H1 (cell line): Measurements from ENCODE around the gene KCNQ1. TPM values are rescaled to one million over a fixed set of nuclear protein-coding genes. Genes with fewer than 3 reads are reported as not detected.
A peak's percentile ranks its signal among the peaks of the same experiment; 100 is the strongest.

Source experiments
- CTCF ChIA-PET: fragments of 300-600 bp; sonication (Branson Sonifier 250); formaldehyde crosslinking; loops from one replicate; lab custom pipeline; 2021; ENCODE audit not compliant: partially characterized antibody; lab: Charles Lee
- POLR2A ChIA-PET: fragments of 300-600 bp; sonication (Branson Sonifier 250); formaldehyde crosslinking; loops from one replicate; lab custom pipeline; 2021; ENCODE audit warnings: inconsistent platforms; ENCODE audit not compliant: partially characterized antibody; lab: Charles Lee
- DNase-seq, 2 experiments: peaks; one replicate each; pipeline versions ENCODE4 v3.0.0 to v3.0.0-alpha.2; 2010 to 2022; ENCODE audit warnings: low spot score in 2 of 2, low read depth in 1 of 2, mixed read lengths in 1 of 2
- FAIRE-seq: peaks from 2 replicates; lab custom pipeline; 2011; peaks lifted over from hg19 to GRCh38; lab: Jason Lieb, UNC
- H2AFZ ChIP-seq: 2 replicates; pipeline ENCODE4 v1.8.1; 2012; ENCODE audit warnings: low read length, inconsistent platforms
- H2AK5ac ChIP-seq: 2 replicates; pipeline ENCODE4 v1.6.1; 2013; ENCODE audit warnings: low read depth, low read length
- H2BK120ac ChIP-seq: replicated peaks from 2 replicates; pipeline ENCODE3; 2013; ENCODE audit warnings: low read depth, low read length, inconsistent platforms
- H2BK12ac ChIP-seq: 2 replicates; pipeline ENCODE4 v1.6.1; 2013; ENCODE audit warnings: low read depth, low read length
- H2BK15ac ChIP-seq: 2 replicates; pipeline ENCODE4 v1.6.1; 2013; ENCODE audit warnings: low read length
- H2BK20ac ChIP-seq: 2 replicates; pipeline ENCODE4 v1.6.1; 2013; ENCODE audit warnings: low read length
- H2BK5ac ChIP-seq: 2 replicates; pipeline ENCODE4 v1.6.1; 2013; ENCODE audit warnings: low read depth, low read length
- H3K14ac ChIP-seq: 2 replicates; pipeline ENCODE4 v1.6.1; 2013; ENCODE audit warnings: inconsistent platforms; ENCODE audit not compliant: insufficient read length
- H3K18ac ChIP-seq: 2 replicates; pipeline ENCODE4 v1.6.1; 2013; ENCODE audit warnings: low read length; ENCODE audit errors: extremely low read depth
- H3K23ac ChIP-seq: 2 replicates; pipeline ENCODE4 v1.6.1; 2013; ENCODE audit warnings: inconsistent platforms; ENCODE audit not compliant: insufficient read length
- H3K23me2 ChIP-seq: 2 replicates; pipeline ENCODE4 v1.6.1; 2013; ENCODE audit warnings: low read depth, low read length
- H3K27ac ChIP-seq: 2 replicates; pipeline ENCODE4 v1.6.1; 2011; ENCODE audit warnings: low read depth, low read length, inconsistent platforms
- H3K27me3 ChIP-seq, 4 experiments: replicated peaks in 1 of 4; 1 replicate in 1 of 4; 2 replicates in 3 of 4; pipeline versions ENCODE4 v1.6.1 to v1.8.1; 2011 to 2013; ENCODE audit warnings: low read length in 3 of 4, mild to moderate bottlenecking in 3 of 4, inconsistent platforms in 2 of 4, mixed read lengths in 2 of 4, moderate library complexity in 1 of 4; ENCODE audit not compliant: control insufficient read depth in 3 of 4, insufficient read depth in 3 of 4; ENCODE audit errors: extremely low read depth in 1 of 4
- H3K36me3 ChIP-seq, 4 experiments: 2 replicates each; pipeline versions ENCODE4 v1.6.1 to v1.8.1; 2011 to 2013; ENCODE audit warnings: mild to moderate bottlenecking in 4 of 4, low read length in 3 of 4, moderate library complexity in 2 of 4, control low read depth in 1 of 4, inconsistent platforms in 1 of 4; ENCODE audit not compliant: insufficient read depth in 4 of 4, control insufficient read depth in 2 of 4
- H3K4ac ChIP-seq: replicated peaks from 2 replicates; pipeline ENCODE3; 2013; ENCODE audit warnings: low read length, low read depth, mixed read lengths, inconsistent platforms; ENCODE audit not compliant: insufficient read length
- H3K4me1 ChIP-seq, 4 experiments: replicated peaks in 1 of 4; 1 replicate in 1 of 4; 2 replicates in 3 of 4; pipeline versions ENCODE4 v1.6.1 to v1.8.1; 2011 to 2013; ENCODE audit warnings: low read length in 3 of 4, inconsistent platforms in 2 of 4, mixed read lengths in 1 of 4; ENCODE audit not compliant: insufficient read depth in 4 of 4, control insufficient read depth in 3 of 4
- H3K4me2 ChIP-seq, 2 experiments: 2 replicates each; pipeline versions ENCODE4 v1.6.1 to v1.8.1; 2011 to 2013; ENCODE audit warnings: low read depth in 2 of 2, low read length in 2 of 2, control low read depth in 1 of 2, inconsistent platforms in 1 of 2, mild to moderate bottlenecking in 1 of 2; ENCODE audit not compliant: insufficient read depth in 1 of 2
- H3K4me3 ChIP-seq, 4 experiments: fragments of 200-600, 300-600 bp in 1 of 4; sonication (generic), shearing (Covaris generic), sonication (Bioruptor Twin) in 1 of 4; 2 replicates each; pipeline versions ENCODE4 v1.5.1 to v1.8.1; 2011 to 2016; ENCODE audit warnings: low read length in 4 of 4, low read depth in 3 of 4, control low read depth in 2 of 4, inconsistent platforms in 2 of 4, mild to moderate bottlenecking in 2 of 4, mixed read lengths in 1 of 4, moderate library complexity in 1 of 4; ENCODE audit not compliant: insufficient read depth in 2 of 4; ENCODE audit errors: extremely low read depth in 1 of 4
- H3K56ac ChIP-seq: replicated peaks from 2 replicates; pipeline ENCODE3; 2013; ENCODE audit warnings: low read depth, mild to moderate bottlenecking, mixed read lengths, low read length, inconsistent platforms; ENCODE audit not compliant: insufficient read length
- H3K79me1 ChIP-seq: 2 replicates; pipeline ENCODE4 v1.6.1; 2013; ENCODE audit warnings: low read depth, low read length, control low read depth
- H3K79me2 ChIP-seq, 2 experiments: 2 replicates each; pipeline versions ENCODE4 v1.6.1 to v1.8.1; 2012 to 2013; ENCODE audit warnings: low read length in 2 of 2, mild to moderate bottlenecking in 2 of 2, inconsistent platforms in 1 of 2; ENCODE audit not compliant: insufficient read depth in 2 of 2, control insufficient read depth in 1 of 2
- H3K9ac ChIP-seq, 4 experiments: replicated peaks in 1 of 4; 1 replicate in 1 of 4; 2 replicates in 3 of 4; pipeline versions ENCODE4 v1.6.1 to v1.8.1; 2011 to 2013; ENCODE audit warnings: low read depth in 3 of 4, low read length in 3 of 4, control low read depth in 2 of 4, mild to moderate bottlenecking in 2 of 4, moderate library complexity in 2 of 4, inconsistent platforms in 1 of 4; ENCODE audit errors: extremely low read depth in 1 of 4
- H3K9me3 ChIP-seq, 2 experiments: 2 replicates each; pipeline versions ENCODE4 v1.6.1 to v1.8.1; 2012 to 2013; ENCODE audit warnings: mild to moderate bottlenecking in 2 of 2, moderate library complexity in 2 of 2, control low read depth in 1 of 2, inconsistent platforms in 1 of 2, low read depth in 1 of 2, low read length in 1 of 2, mixed read lengths in 1 of 2; ENCODE audit not compliant: insufficient read depth in 2 of 2
- H4K20me1 ChIP-seq, 2 experiments: replicated peaks in 1 of 2; 2 replicates each; pipeline versions ENCODE3 to v1.8.1; 2011 to 2013; ENCODE audit warnings: inconsistent platforms in 2 of 2, low read length in 2 of 2, mild to moderate bottlenecking in 1 of 2; ENCODE audit not compliant: insufficient read depth in 2 of 2, control insufficient read depth in 1 of 2
- H4K5ac ChIP-seq: 2 replicates; pipeline ENCODE4 v1.6.1; 2013; ENCODE audit warnings: low read length, low read depth, mixed read lengths, inconsistent platforms; ENCODE audit not compliant: insufficient read length
- H4K8ac ChIP-seq: 2 replicates; pipeline ENCODE4 v1.8.0; 2013; ENCODE audit warnings: mild to moderate bottlenecking, moderate library complexity, low read length, inconsistent platforms; ENCODE audit not compliant: insufficient read depth; ENCODE audit errors: extremely low read depth
- H4K91ac ChIP-seq: replicated peaks from 2 replicates; pipeline ENCODE3; 2013; ENCODE audit warnings: low read length, mixed read lengths, inconsistent platforms; ENCODE audit not compliant: insufficient read length
- BACH1 ChIP-seq: IDR thresholded peaks from 2 replicates; pipeline ENCODE4 v1.6.1; 2012; ENCODE audit warnings: low read length, improper control_type of control experiment
- BCL11A ChIP-seq, 2 experiments: IDR thresholded peaks; one replicate each; pipeline ENCODE4 v1.6.1; 2011; ENCODE audit warnings: low read depth in 2 of 2, low read length in 2 of 2, mild to moderate bottlenecking in 2 of 2
- CBX8 ChIP-seq: fragments of 300-800, 300-1000 bp; sonication (generic); IDR thresholded peaks from 2 replicates; pipeline ENCODE4 v1.7.1; 2016; ENCODE audit warnings: low read depth, low read length, borderline replicate concordance
- CEBPB ChIP-seq: IDR thresholded peaks from 2 replicates; pipeline ENCODE4 v1.6.1; 2012; ENCODE audit warnings: low read depth, low read length
- CREB1 ChIP-seq: IDR thresholded peaks from 2 replicates; pipeline ENCODE4 v1.6.1; 2012; ENCODE audit warnings: inconsistent platforms
- CTBP2 ChIP-seq: IDR thresholded peaks from 2 replicates; pipeline ENCODE4 v1.7.0; 2011; ENCODE audit warnings: borderline replicate concordance, mild to moderate bottlenecking, moderate library complexity, mixed read lengths, low read length; ENCODE audit not compliant: insufficient read depth, insufficient read length
- CTCF ChIP-seq, 3 experiments: IDR thresholded peaks; 1 replicate in 2 of 3; 2 replicates in 1 of 3; pipeline versions ENCODE4 v1.5.1 to v1.6.1; 2011; ENCODE audit warnings: low read length in 3 of 3, mild to moderate bottlenecking in 3 of 3, inconsistent platforms in 2 of 3, low read depth in 1 of 3, moderate library complexity in 1 of 3; ENCODE audit not compliant: insufficient read depth in 1 of 3; ENCODE audit errors: control extremely low read depth in 1 of 3
- NRF1 ChIP-seq: IDR thresholded peaks from 2 replicates; pipeline ENCODE4 v1.6.1; 2011; ENCODE audit warnings: mild to moderate bottlenecking, low read depth, low read length, improper control_type of control experiment
- PHF8 ChIP-seq: fragments of 200-600 bp; sonication (generic); conservative IDR thresholded peaks from 2 replicates; pipeline ENCODE4 v1.7.1; 2012; ENCODE audit warnings: low read depth, mild to moderate bottlenecking, inconsistent platforms, low read length, moderate library complexity
- RBBP5 ChIP-seq: IDR thresholded peaks from 2 replicates; pipeline ENCODE4 v1.7.1; 2012; ENCODE audit warnings: low read depth, mild to moderate bottlenecking, inconsistent platforms, low read length, moderate library complexity, borderline replicate concordance
- RXRA ChIP-seq: IDR thresholded peaks from 2 replicates; pipeline ENCODE4 v1.6.1; 2011; ENCODE audit warnings: low read depth, mild to moderate bottlenecking, low read length, moderate library complexity; ENCODE audit not compliant: insufficient read depth
- TAF1 ChIP-seq: IDR thresholded peaks from 2 replicates; pipeline ENCODE4 v1.6.1; 2011; ENCODE audit warnings: mild to moderate bottlenecking, low read depth, low read length
- WGBS, 2 experiments: shearing (Covaris generic) in 1 of 2; methylation state at CpG; one replicate each; pipeline versions ENCODE4 v1.1.6 to v1.1.7; 2013 to 2015; ENCODE audit warnings: low lambda C conversion rate in 2 of 2, mixed read lengths in 2 of 2, inconsistent platforms in 1 of 2, low coverage in 1 of 2, missing lambda C conversion rate in 1 of 2; ENCODE audit not compliant: insufficient replicate concordance in 2 of 2, insufficient coverage in 1 of 2, insufficient read length in 1 of 2; ENCODE audit errors: extremely low coverage in 1 of 2, missing lambda C conversion rate in 1 of 2; 5-methylcytosine and 5-hydroxymethylcytosine counted together
- polyA plus RNA-seq, 7 experiments: library from polyadenylated mRNA; depleted of rRNA in 3 of 7; stranded (reverse) in 5 of 7; unstranded in 2 of 7; fragments of >200 nt in 5 of 7; fragments of 200-250 nt in 2 of 7; gene quantifications; 1 replicate in 5 of 7; 2 replicates in 1 of 7; 4 replicates in 1 of 7; pipeline versions ENCODE4 v1.2.1 to v1.2.3, GENCODE V29; 2011 to 2013; ENCODE audit warnings: missing spikeins in 2 of 7, mixed read lengths in 2 of 7
- total RNA-seq: library from RNA; stranded (reverse); fragmentation: NEBNext Ultra II Directional; extraction: Animal tissue kit (Norgen Biotek cat#: 25700); gene quantifications from 2 replicates; pipeline ENCODE4 v1.2.1, GENCODE V29; 2021

KCNQ1 gene
- total and polyA plus RNA-seq, 2 of the 8 experiments (the other 6 are each of a cell fraction or from before 2014, with no cell fraction given): 1.9 to 2.0 TPM

- Histone ChIP-seq H3K14ac (no peak overlapping the region), H3K23ac (no peak overlapping the region), H3K18ac (no peak overlapping the region), H3K4me1 (peaks cover 0 to 4% (median 0%) of the 10 kb centered on the region in 4 experiments; a peak in 2 of 7 replicates), H2BK120ac (no peak overlapping the region), H3K4me3 (no peak overlapping the region), H2BK20ac (no peak overlapping the region), H4K20me1 (no peaks in the 10 kb centered on the region), H3K4me2 (no peak overlapping the region), H3K23me2 (peaks cover 2% of the 10 kb centered on the region; the same call in 1 of the 2 replicates), H3K4ac (no peak overlapping the region), H3K79me1 (no peaks in the 10 kb centered on the region), H2BK5ac (no peak overlapping the region), H3K79me2 (no peaks in the 10 kb centered on the region), H3K27me3 (peaks cover 0 to 26% (median 15%) of the 10 kb centered on the region in 4 experiments; a peak in 6 of 7 replicates), H4K8ac (no peak overlapping the region), H4K91ac (no peak overlapping the region), H3K36me3 (no peaks in the 10 kb centered on the region), H3K9ac (no peak overlapping the region), H3K27ac (no peak overlapping the region), H3K56ac (no peak overlapping the region), H3K9me3 (peaks cover 12 to 19% of the 10 kb centered on the region in 2 experiments), H2AFZ (no peak overlapping the region), H2BK12ac (no peak overlapping the region), H2BK15ac (no peak overlapping the region), H2AK5ac (0 out of 2 replicates have a peak overlapping the region, but pooled peaks have one; percentile 24), H4K5ac (no peak overlapping the region)
- ChIA-PET CTCF (no interaction called here), POLR2A (no interaction called here)
- DNase-seq: no peak
- no peak for FAIRE-seq
- 89% methylated on average over 3 of the region's 3 CpGs; no CpG with 5 or more reads in 1 of the 2 experiments for WGBS, 2 experiments
- TF ChIP-seq CREB1 (no peak), TAF1 (no peak), NRF1 (no peak), CTCF (IDR thresholded peaks at IDR 0.05; ENCODE audit: control extremely low read depth in 1 of 3, insufficient read depth in 1 of 3, low read depth in 1 of 3, low read length in 3 of 3) (no peak), PHF8 (no peak), CTBP2 (no peak), CEBPB (no peak), CBX8 (no peak), RBBP5 (no peak), BACH1 (no peak), RXRA (no peak), BCL11A (IDR thresholded peaks at IDR 0.05; ENCODE audit: low read depth in 2 of 2, low read length in 2 of 2) (no peak)
These were observed 374.5 kb downstream of the KCNQ1 start for GRCh38 chr11:2819316-2819715.
